Prostate gland (tissue), 2 donors: ENCODE results near the gene MAP3K6. TPM values are rescaled to one million over a fixed set of nuclear protein-coding genes. Genes with fewer than 3 reads are reported as not detected.
"Not testable (repeated sequence)": the region's sequence is repeated elsewhere in the genome, so short reads cannot be mapped to it uniquely, and the experiment has no call there.

Source experiments
- DNase-seq: peaks from one replicate; pipeline ENCODE4 v3.0.0-alpha.2; 2019; ENCODE audit warnings: low spot score
- H3K27ac ChIP-seq, 2 donors: fragments of 200-600 bp; sonication (generic); 2 replicates each; pipeline ENCODE4 v1.5.1; 2017 to 2019
- H3K27me3 ChIP-seq: fragments of 200-600 bp; sonication (generic); replicated peaks from 2 replicates; pipeline ENCODE4 v1.5.1; 2019; ENCODE audit not compliant: insufficient read depth
- H3K36me3 ChIP-seq, 2 donors: fragments of 200-600 bp; sonication (generic); 1 replicate in 1 of 2; 2 replicates in 1 of 2; pipeline versions ENCODE4 v1.5.1 to v1.8.1; 2017 to 2019
- H3K4me1 ChIP-seq: fragments of 200-600 bp; sonication (generic); replicated peaks from 2 replicates; pipeline ENCODE4 v1.5.1; 2019
- H3K4me3 ChIP-seq, 2 donors: fragments of 200-600 bp; sonication (generic); 2 replicates each; pipeline ENCODE4 v1.5.1; 2017 to 2019
- H3K9me3 ChIP-seq: fragments of 200-600 bp; sonication (generic); 2 replicates; pipeline ENCODE4 v1.5.1; 2017
- POLR2A ChIP-seq: fragments of 450-650 bp; IDR thresholded peaks from one replicate; pipeline ENCODE4 v1.6.1; 2016; ENCODE audit warnings: antibody characterized with exemption, mild to moderate bottlenecking
- POLR2AphosphoS5 ChIP-seq: sonication (generic); formaldehyde crosslinking; IDR thresholded peaks from one replicate; pipeline ENCODE4 v1.6.1; 2017; ENCODE audit warnings: antibody characterized with exemption
- WGBS: methylation state at CpG from one replicate; pipeline ENCODE4 v1.1.5; 2018; 5-methylcytosine and 5-hydroxymethylcytosine counted together
- intact Hi-C: fragments of 100-400 bp; cut with DNase I; formaldehyde crosslinking; loops from one replicate; pipeline ENCODE4 v1.14.2; 2022
- total RNA-seq, 2 donors: library from RNA; depleted of rRNA; stranded (reverse); fragments of >200 nt; gene quantifications; one replicate each; pipeline ENCODE4 v1.1.0, GENCODE V29; 2016
- TF ChIP-seq, protein P1 (sequence below), 4 experiments: fragments of 200-600 bp in 2 of 4; fragments of 450-650 bp in 2 of 4; sonication (generic) in 2 of 4; IDR thresholded peaks; 1 replicate in 3 of 4; 2 replicates in 1 of 4; pipeline ENCODE4 v1.5.1; 2016 to 2019; ENCODE audit warnings: antibody characterized with exemption in 4 of 4, mild to moderate bottlenecking in 2 of 4, moderate library complexity in 2 of 4

MAP3K6 gene
- total RNA-seq, 2 donors from 2014 or later: 38.6 to 60.7 TPM

DNA sequence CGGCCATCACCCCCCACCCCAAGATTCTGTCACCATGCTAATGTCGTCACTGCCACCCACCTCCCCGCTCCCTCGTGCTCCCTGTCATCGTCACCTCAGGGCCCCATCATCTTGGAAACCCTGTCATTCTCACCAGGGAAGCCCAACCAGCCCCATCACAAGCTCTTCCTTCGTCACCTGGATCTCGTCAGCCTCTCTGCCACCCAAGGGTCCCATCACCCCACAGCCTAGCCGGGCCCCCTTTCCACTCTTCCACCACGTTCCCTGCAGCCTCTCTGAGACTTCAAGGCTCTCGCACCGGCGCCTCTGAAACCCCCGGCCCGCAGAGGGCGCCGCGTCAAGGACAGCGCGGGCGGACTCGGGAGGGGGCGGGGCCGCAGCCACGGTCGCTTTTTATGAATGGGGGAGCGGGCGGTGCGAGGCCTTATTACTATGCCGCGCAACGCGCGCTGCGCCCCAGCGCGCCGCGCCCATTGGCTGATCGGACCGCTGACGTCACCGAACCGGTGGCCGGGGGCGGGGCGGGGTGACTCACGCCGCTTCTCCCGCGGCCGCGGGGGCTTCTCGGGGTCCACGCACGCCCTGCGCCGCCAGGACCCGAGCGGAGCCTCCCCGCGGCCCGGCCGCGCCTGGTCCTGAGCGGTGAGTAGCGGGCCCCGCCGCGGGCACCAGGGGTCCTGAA, 25.5 kb upstream of the MAP3K6 start, which contains the start of gene GPR3:
GPR3 (plus strand) TSS at position 527 of the 682 bp plus-strand sequence. CDS start 1,177 bp downstream, outside the sequence.
- H3K4me1 ChIP-seq: peaks cover 14% of the 10 kb centered on the region
- DNase-seq: peak; percentile 88
- no peaks in the 10 kb centered on the region for H3K9me3 ChIP-seq
- H3K36me3 ChIP-seq: no peaks in the 10 kb centered on the region
- TF ChIP-seq, protein P1, sequence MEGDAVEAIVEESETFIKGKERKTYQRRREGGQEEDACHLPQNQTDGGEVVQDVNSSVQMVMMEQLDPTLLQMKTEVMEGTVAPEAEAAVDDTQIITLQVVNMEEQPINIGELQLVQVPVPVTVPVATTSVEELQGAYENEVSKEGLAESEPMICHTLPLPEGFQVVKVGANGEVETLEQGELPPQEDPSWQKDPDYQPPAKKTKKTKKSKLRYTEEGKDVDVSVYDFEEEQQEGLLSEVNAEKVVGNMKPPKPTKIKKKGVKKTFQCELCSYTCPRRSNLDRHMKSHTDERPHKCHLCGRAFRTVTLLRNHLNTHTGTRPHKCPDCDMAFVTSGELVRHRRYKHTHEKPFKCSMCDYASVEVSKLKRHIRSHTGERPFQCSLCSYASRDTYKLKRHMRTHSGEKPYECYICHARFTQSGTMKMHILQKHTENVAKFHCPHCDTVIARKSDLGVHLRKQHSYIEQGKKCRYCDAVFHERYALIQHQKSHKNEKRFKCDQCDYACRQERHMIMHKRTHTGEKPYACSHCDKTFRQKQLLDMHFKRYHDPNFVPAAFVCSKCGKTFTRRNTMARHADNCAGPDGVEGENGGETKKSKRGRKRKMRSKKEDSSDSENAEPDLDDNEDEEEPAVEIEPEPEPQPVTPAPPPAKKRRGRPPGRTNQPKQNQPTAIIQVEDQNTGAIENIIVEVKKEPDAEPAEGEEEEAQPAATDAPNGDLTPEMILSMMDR (IDR thresholded peaks at IDR 0.05): peak; percentile 21 to 75 (median 62)
- TF ChIP-seq POLR2A (peak; percentile 32), POLR2AphosphoS5 (peak; percentile 86)
- peak within 1 kb of the TSS; percentile 21 to 40 for H3K4me3 ChIP-seq
- intact Hi-C loops: loop anchor here (5.0 to 10.0 kb wide), 2 partner anchors 270 to 347 kb away; no protein-coding TSS in a partner anchor
- H3K27me3 ChIP-seq: no peaks in the 10 kb centered on the region
- H3K27ac ChIP-seq: peak within 1 kb of the TSS; percentile 15 to 63
- WGBS: 1% methylated on average over 56 of the region's 69 CpGs

DNA sequence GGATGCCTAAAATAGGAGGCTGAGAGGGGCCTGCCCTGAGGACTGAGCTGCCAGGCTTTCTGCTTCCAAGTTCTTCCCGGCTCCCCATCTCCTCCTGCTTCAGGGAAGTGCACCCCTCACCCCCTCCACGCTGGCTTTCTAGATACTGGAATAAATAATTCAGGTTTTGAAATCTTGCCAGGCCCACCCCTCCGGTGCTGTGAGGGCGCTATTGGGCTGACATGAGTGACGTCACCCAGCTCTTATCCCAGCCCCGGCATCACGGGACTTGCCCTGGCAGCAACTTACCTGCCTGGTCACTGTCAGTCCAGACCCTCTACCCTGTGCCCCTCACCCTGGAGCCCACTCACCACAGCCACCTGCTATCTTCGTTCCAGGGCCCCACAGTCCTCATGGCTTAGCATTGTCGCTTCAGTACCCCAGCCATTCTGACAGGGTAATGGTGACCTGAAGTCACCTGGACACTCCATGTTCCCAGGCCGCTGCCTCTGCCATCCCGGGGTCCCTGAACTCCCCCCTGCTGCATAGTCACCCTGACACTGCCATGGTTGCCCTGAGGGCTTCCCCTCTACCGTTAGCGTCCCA, 24.8 kb upstream of the MAP3K6 start:
- Histone ChIP-seq H3K9me3 (no peaks in the 10 kb centered on the region), H3K27me3 (no peaks in the 10 kb centered on the region), H3K36me3 (no peaks in the 10 kb centered on the region), H3K4me1 (peaks cover 14% of the 10 kb centered on the region), H3K27ac (peak overlapping the region; percentile 15 to 63), H3K4me3 (peak overlapping the region in 1 of 2 donors; percentile 40)
- peak; percentile 50 for DNase-seq
- TF ChIP-seq POLR2A (peak; percentile 14), POLR2AphosphoS5 (peak; percentile 15)
- TF ChIP-seq, protein P1 (IDR thresholded peaks at IDR 0.05): no peak
- WGBS: 11% methylated on average over 13 of the region's 13 CpGs
- intact Hi-C loops: loop anchor here (5.0 to 10.0 kb wide), 2 partner anchors 271 to 347 kb away; no protein-coding TSS in a partner anchor

- Histone ChIP-seq H3K27ac (no peak overlapping the region), H3K4me1 (peaks cover 14% of the 10 kb centered on the region), H3K27me3 (no peaks in the 10 kb centered on the region), H3K4me3 (no peak overlapping the region), H3K36me3 (no peaks in the 10 kb centered on the region), H3K9me3 (no peaks in the 10 kb centered on the region)
- peak; percentile 75 for DNase-seq
- intact Hi-C loops: loop anchor here (2.0 to 10.0 kb wide), 2 partner anchors 32 to 284 kb away; no protein-coding TSS in a partner anchor
- 40% methylated on average over 5 of the region's 5 CpGs for WGBS
- no peak for TF ChIP-seq POLR2A
- peak; percentile 65 for TF ChIP-seq POLR2AphosphoS5
- TF ChIP-seq, protein P1 (IDR thresholded peaks at IDR 0.05): peak; percentile 89 to 96 (median 94)
Measured at GRCh38 chr1:27388337-27389005, 21.7 kb upstream of the MAP3K6 start.

GRCh38 chr1:27384797-27385196, 18.0 kb upstream of the MAP3K6 start:
- intact Hi-C loops: loop anchor here (10.0 kb wide), 1 partner anchor 280 kb away; no protein-coding TSS in a partner anchor
- H3K4me1 ChIP-seq, H3K36me3 ChIP-seq, H3K4me3 ChIP-seq, H3K27me3 ChIP-seq, H3K9me3 ChIP-seq, DNase-seq, H3K27ac ChIP-seq: not testable (repeated sequence)
- 92% methylated on average over 3 of the region's 3 CpGs for WGBS

- Histone ChIP-seq H3K4me1 (peaks cover 4% of the 10 kb centered on the region), H3K4me3 (no peak overlapping the region), H3K36me3 (no peaks in the 10 kb centered on the region), H3K27ac (no peak overlapping the region), H3K27me3 (no peaks in the 10 kb centered on the region), H3K9me3 (no peaks in the 10 kb centered on the region)
- TF ChIP-seq POLR2AphosphoS5 (no peak), POLR2A (no peak)
- TF ChIP-seq, protein P1 (IDR thresholded peaks at IDR 0.05): no peak
- WGBS: 83% methylated on average over 13 of the region's 13 CpGs
- intact Hi-C loops: loop anchor here (10.0 kb wide), 1 partner anchor 279 kb away; no protein-coding TSS in a partner anchor
- DNase-seq: no peak
Measured at GRCh38 chr1:27383661-27384060, 16.9 kb upstream of the MAP3K6 start.
